ENCODE measurements around the gene TMED9. TPM values are rescaled to one million over a fixed set of nuclear protein-coding genes. Genes with fewer than 3 reads are reported as not detected.

TMED9 gene
- total RNA-seq, 2 experiments from 2014 or later, result 67.6 to 134 TPM

GRCh38 chr5:177545487-177546257 is 46.3 kb upstream of the TMED9 start:
- BruUV-seq (replicated peaks), result no TSS peak
- H3K4me2 ChIP-seq (ENCODE audit: low read length), result no peak overlapping the region
- no peak overlapping the region for H3K4me3 ChIP-seq (ENCODE audit: low read depth, low read length, poor library complexity, severe bottlenecking)
- H3K4me1 ChIP-seq (ENCODE audit: insufficient read depth, low read length, poor library complexity, severe bottlenecking), result no peaks in the 10 kb centered on the region
- TF ChIP-seq, protein P1, sequence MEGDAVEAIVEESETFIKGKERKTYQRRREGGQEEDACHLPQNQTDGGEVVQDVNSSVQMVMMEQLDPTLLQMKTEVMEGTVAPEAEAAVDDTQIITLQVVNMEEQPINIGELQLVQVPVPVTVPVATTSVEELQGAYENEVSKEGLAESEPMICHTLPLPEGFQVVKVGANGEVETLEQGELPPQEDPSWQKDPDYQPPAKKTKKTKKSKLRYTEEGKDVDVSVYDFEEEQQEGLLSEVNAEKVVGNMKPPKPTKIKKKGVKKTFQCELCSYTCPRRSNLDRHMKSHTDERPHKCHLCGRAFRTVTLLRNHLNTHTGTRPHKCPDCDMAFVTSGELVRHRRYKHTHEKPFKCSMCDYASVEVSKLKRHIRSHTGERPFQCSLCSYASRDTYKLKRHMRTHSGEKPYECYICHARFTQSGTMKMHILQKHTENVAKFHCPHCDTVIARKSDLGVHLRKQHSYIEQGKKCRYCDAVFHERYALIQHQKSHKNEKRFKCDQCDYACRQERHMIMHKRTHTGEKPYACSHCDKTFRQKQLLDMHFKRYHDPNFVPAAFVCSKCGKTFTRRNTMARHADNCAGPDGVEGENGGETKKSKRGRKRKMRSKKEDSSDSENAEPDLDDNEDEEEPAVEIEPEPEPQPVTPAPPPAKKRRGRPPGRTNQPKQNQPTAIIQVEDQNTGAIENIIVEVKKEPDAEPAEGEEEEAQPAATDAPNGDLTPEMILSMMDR (conservative IDR thresholded peaks at IDR 0.05; ENCODE audit: low read length), result no peak
- no peak for TF ChIP-seq EZH2phosphoT487 (IDR thresholded peaks at IDR 0.05; ENCODE audit: borderline replicate concordance, low read depth, low read length)
- no peaks in the 10 kb centered on the region; the same call in 1 of the 2 replicates for H3K79me2 ChIP-seq (ENCODE audit: insufficient read depth, low read depth, low read length)
- H3K36me3 ChIP-seq (ENCODE audit: insufficient read depth, low read length), result peaks cover 52% of the 10 kb centered on the region
- H4K20me1 ChIP-seq (ENCODE audit: insufficient read depth, low read length), result no peaks in the 10 kb centered on the region
- no peak overlapping the region for H2AFZ ChIP-seq (ENCODE audit: low read length)
- ChIA-PET CTCF (ENCODE audit: unreplicated experiment) (interaction anchor here (0.6 to 0.7 kb wide), 2 partner anchors 16 to 188 kb away, joined by 3 to 6 read pairs; partner anchors contain the start of gene RGS14), POLR2A (interaction anchor here (0.5 to 2.0 kb wide), 5 partner anchors 8 to 48 kb away, joined by 3 to 6 read pairs (median 3); partner anchors contain the start of gene PDLIM7)
- H3K9me3 ChIP-seq (ENCODE audit: low read length), result no peaks in the 10 kb centered on the region
- no peaks in the 10 kb centered on the region for H3K9me2 ChIP-seq (ENCODE audit: insufficient read depth, low read length)
- intact Hi-C loops (cut with micrococcal nuclease; ENCODE audit: unreplicated experiment), result no loop called here
- no peak for DNase-seq (ENCODE audit: low spot score)
- H3K27ac ChIP-seq (ENCODE audit: low read depth, low read length, poor library complexity, severe bottlenecking), result no peak overlapping the region

GRCh38 chr5:177546258-177546741 is 45.7 kb upstream of the TMED9 start:
- H3K4me1 ChIP-seq (ENCODE audit: insufficient read depth, low read length, poor library complexity, severe bottlenecking), result no peaks in the 10 kb centered on the region
- no peaks in the 10 kb centered on the region for H3K9me3 ChIP-seq (ENCODE audit: low read length)
- H3K27ac ChIP-seq (ENCODE audit: low read depth, low read length, poor library complexity, severe bottlenecking), result no peak overlapping the region
- no peaks in the 10 kb centered on the region; the same call in 1 of the 2 replicates for H3K79me2 ChIP-seq (ENCODE audit: insufficient read depth, low read depth, low read length)
- POLR2A ChIA-PET, result interaction anchor here (0.7 to 2.0 kb wide), 4 partner anchors 9 to 40 kb away, joined by 3 to 6 read pairs (median 4); no protein-coding TSS in a partner anchor
- no peak overlapping the region for H3K4me2 ChIP-seq (ENCODE audit: low read length)
- no peak for DNase-seq (ENCODE audit: low spot score)
- H3K4me3 ChIP-seq (ENCODE audit: low read depth, low read length, poor library complexity, severe bottlenecking), result no peak overlapping the region
- TF ChIP-seq EZH2phosphoT487 (IDR thresholded peaks at IDR 0.05; ENCODE audit: borderline replicate concordance, low read depth, low read length), result no peak
- TF ChIP-seq, protein P1 (conservative IDR thresholded peaks at IDR 0.05; ENCODE audit: low read length), result no peak
- H4K20me1 ChIP-seq (ENCODE audit: insufficient read depth, low read length), result no peaks in the 10 kb centered on the region
- intact Hi-C loops (cut with micrococcal nuclease; ENCODE audit: unreplicated experiment), result no loop called here
- CTCF ChIA-PET (ENCODE audit: unreplicated experiment), result interaction anchor here (0.5 kb wide), 1 partner anchor 1123 kb away, joined by 3 read pairs; no protein-coding TSS in a partner anchor
- no peaks in the 10 kb centered on the region for H3K9me2 ChIP-seq (ENCODE audit: insufficient read depth, low read length)
- H3K36me3 ChIP-seq (ENCODE audit: insufficient read depth, low read length), result peaks cover 59% of the 10 kb centered on the region
- no TSS peak for BruUV-seq (replicated peaks)
- H2AFZ ChIP-seq (ENCODE audit: low read length), result no peak overlapping the region

DNA sequence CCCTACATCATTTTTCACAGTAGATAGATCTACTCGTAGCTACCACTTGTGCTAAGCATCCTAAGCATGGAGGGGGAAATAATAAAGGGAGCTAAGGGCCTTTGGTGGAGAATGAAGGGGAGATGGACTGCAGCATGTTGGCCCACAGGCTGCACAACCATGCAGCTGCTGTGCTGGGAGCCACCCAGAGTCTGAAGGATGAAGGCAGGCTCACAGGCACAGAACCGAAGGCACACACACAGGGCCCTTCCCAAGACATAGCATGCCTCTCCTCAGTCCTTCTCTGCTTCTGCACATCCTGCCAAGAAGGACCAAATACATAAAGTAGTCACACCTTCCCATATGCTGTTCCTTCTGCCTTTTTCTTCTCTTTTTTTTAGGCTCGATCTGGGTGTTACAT is 44.3 kb upstream of the TMED9 start:
- Histone ChIP-seq H3K9me2 (ENCODE audit: insufficient read depth, low read length) (no peaks in the 10 kb centered on the region), H4K20me1 (ENCODE audit: insufficient read depth, low read length) (no peaks in the 10 kb centered on the region), H3K36me3 (ENCODE audit: insufficient read depth, low read length) (peaks cover 62% of the 10 kb centered on the region), H2AFZ (ENCODE audit: low read length) (no peak overlapping the region), H3K4me3 (ENCODE audit: low read depth, low read length, poor library complexity, severe bottlenecking) (no peak overlapping the region), H3K4me2 (ENCODE audit: low read length) (no peak overlapping the region), H3K4me1 (ENCODE audit: insufficient read depth, low read length, poor library complexity, severe bottlenecking) (peaks cover under 1% of the 10 kb centered on the region), H3K79me2 (ENCODE audit: insufficient read depth, low read depth, low read length) (peaks cover 10% of the 10 kb centered on the region; the same call in 1 of the 2 replicates), H3K27ac (ENCODE audit: low read depth, low read length, poor library complexity, severe bottlenecking) (no peak overlapping the region), H3K9me3 (ENCODE audit: low read length) (no peaks in the 10 kb centered on the region)
- no TSS peak for BruUV-seq (replicated peaks)
- ChIA-PET CTCF (ENCODE audit: unreplicated experiment) (no interaction called here), POLR2A (no interaction called here)
- DNase-seq (ENCODE audit: low spot score), result no peak
- TF ChIP-seq, protein P1 (conservative IDR thresholded peaks at IDR 0.05; ENCODE audit: low read length), result no peak
- no peak for TF ChIP-seq EZH2phosphoT487 (IDR thresholded peaks at IDR 0.05; ENCODE audit: borderline replicate concordance, low read depth, low read length)
- intact Hi-C loops (cut with micrococcal nuclease; ENCODE audit: unreplicated experiment), result no loop called here
